GM12864 (cell line): ENCODE data around the gene RSPH6A.

Experiments used
- DNase-seq: peaks from one replicate; pipeline ENCODE4 v3.0.0-alpha.2; 2011; ENCODE audit warnings: low read depth
- H3K4me3 ChIP-seq: 2 replicates; pipeline ENCODE4 v1.5.1; 2011; ENCODE audit warnings: mild to moderate bottlenecking, low read depth, low read length, control low read depth
- CTCF ChIP-seq: IDR thresholded peaks from 2 replicates; pipeline ENCODE4 v1.5.1; 2011; ENCODE audit warnings: low read depth, mild to moderate bottlenecking, moderate library complexity, low read length, control low read depth, inconsistent platforms; ENCODE audit errors: missing control alignments

Gene RSPH6A

GRCh38 chr19:45773384-45773783 lies 41.7 kb downstream of the RSPH6A start:
- no peak overlapping the region for H3K4me3 ChIP-seq
- DNase-seq, result no peak
- no peak for TF ChIP-seq CTCF

- DNase-seq, result no peak
Observed at GRCh38 chr19:45772912-45773311, 42.2 kb downstream of the RSPH6A start.

GRCh38 chr19:45772130-45772840 lies 42.8 kb downstream of the RSPH6A start:
- no peak overlapping the region for H3K4me3 ChIP-seq
- TF ChIP-seq CTCF, result no peak
- DNase-seq, result no peak

More at GRCh38 chr19:45772912-45773311, 42.2 kb downstream of the RSPH6A start:
- no peak for TF ChIP-seq CTCF
- H3K4me3 ChIP-seq, result no peak overlapping the region

- no peak for DNase-seq
- H3K4me3 ChIP-seq, result no peak overlapping the region
- no peak for TF ChIP-seq CTCF
Observed at GRCh38 chr19:45771311-45771933, 43.7 kb downstream of the RSPH6A start.

- TF ChIP-seq CTCF, result peak; percentile 81
- peak; percentile 94 for DNase-seq
- H3K4me3 ChIP-seq, result peak overlapping the region; percentile 48
Observed at GRCh38 chr19:45770192-45771101, 44.7 kb downstream of the RSPH6A start.

- no peak for TF ChIP-seq CTCF
- H3K4me3 ChIP-seq, result peak overlapping the region; percentile 48
- no peak for DNase-seq
Observed at GRCh38 chr19:45769821-45770191, 45.3 kb downstream of the RSPH6A start.
